GM19468 (cell line): ENCODE measurements around the gene RPTOR.

Experiments
- ATAC-seq: cut with Tn5 transposase; IDR thresholded peaks from one replicate; pipeline ENCODE4 v1.9.1; 2021; ENCODE audit warnings: mild to moderate bottlenecking, moderate library complexity, moderate number of reproducible peaks; ENCODE audit not compliant: unreplicated experiment; ENCODE audit errors: extremely low read depth

The RPTOR gene

DNA sequence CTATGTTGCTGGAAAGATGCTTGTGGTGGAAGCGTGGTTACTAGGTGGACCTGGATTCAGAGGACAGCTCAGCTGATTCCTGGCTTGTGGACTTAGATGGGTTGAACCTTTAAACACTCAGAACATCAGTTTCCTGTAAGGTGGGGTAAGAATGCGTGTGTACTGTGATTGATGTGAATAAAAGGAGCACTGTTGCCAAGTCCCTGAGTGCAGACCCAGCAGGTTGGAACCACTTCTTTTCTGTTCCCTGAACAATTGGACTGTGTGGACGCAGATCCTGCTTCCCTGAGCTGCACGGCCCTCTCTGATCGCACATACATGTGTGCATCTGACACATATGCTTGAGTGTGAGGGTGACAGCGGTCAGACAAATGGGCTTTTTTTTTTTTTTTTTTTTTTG lies 37.5 kb downstream of the RPTOR start:
- no peak for ATAC-seq

- no peak for ATAC-seq
Observed at GRCh38 chr17:80584176-80584905, 39.7 kb downstream of the RPTOR start.

GRCh38 chr17:80585890-80586845 lies 41.5 kb downstream of the RPTOR start:
- ATAC-seq = no peak

DNA sequence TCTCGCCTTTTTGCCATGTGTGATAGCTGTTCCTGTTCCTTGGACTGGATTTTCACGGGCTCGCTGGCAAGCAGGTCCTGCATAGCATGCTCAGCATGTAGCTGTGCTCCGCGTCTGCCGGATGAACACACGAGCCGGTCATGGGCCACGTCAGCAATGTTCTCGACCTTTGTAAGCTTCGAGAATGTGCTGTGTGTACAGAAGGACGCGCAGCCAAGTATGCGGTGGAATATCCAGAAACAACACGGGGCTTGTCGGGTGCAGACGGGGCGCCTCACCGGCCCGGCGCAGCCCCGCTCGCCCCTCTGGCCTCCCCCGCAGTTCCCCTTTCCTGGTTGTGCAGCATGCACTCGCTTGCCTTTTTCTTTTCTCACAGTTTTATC lies 42.2 kb downstream of the RPTOR start:
- no peak for ATAC-seq

- no peak for ATAC-seq
Observed at GRCh38 chr17:80588702-80589383, 44.2 kb downstream of the RPTOR start.

DNA sequence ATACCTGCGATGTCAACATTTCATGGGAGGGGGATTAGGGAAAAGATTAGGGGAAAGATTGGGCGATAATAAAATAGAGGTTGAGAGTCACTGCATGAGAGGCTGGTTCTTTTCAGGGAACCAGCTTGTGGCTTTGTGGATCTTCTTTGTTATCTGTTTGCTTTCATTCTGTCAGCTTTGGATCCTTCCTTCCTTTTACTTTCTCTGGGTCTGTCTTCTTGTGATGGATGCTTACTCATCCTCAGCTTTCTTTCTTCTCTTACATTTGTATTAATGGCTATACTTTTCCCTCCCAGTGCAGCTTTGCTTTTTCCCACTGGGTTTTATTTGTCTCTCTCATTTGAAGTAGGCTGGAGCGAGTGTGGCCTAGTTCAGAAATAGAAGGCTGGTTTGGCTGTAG lies 47.1 kb downstream of the RPTOR start:
- ATAC-seq = no peak

- ATAC-seq = no peak
Observed at GRCh38 chr17:80592243-80592642, 47.6 kb downstream of the RPTOR start.

- ATAC-seq = no peak
Observed at GRCh38 chr17:80593181-80593580, 48.5 kb downstream of the RPTOR start.

DNA sequence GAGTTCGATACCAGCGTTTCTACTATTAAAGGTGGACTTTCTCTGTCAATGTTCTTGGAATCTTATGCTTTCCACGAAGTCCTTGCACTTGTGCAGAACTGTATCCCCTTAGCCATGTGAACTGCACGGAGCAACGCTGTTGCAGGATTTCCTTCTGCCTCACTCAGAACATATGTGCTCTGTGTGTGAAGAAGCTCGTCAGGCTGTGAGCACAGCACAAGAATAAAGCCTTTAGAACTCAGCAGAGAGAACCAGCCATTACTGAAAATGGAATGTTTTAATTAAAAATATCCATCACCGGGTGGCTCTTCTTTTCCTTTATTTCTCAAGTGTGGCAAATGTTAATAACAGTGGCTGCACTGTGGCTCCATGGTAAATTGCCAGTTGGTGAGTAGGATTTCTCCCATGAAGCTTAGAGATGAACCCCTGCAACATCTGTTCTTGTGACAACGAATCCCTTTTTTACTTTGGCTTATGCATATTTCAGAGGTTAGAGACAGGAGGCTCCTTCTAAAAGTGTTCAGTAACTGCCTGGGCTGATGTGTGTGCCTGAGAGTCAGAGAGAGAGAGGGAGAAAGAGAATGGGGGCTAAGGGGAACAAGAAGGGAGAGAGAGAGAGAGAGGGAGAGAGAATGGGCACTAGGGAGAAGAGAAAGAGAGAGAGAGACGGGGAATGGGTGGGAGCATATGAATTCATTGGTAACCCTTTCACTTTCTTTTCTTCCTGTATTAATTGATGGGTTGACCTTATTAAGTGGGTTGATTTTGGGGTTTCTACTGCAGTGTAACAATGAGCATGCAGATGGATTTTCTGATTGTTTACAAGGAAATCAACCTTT lies 50.0 kb downstream of the RPTOR start:
- no peak for ATAC-seq

- ATAC-seq = no peak
Observed at GRCh38 chr17:80596760-80597608, 52.3 kb downstream of the RPTOR start.

DNA sequence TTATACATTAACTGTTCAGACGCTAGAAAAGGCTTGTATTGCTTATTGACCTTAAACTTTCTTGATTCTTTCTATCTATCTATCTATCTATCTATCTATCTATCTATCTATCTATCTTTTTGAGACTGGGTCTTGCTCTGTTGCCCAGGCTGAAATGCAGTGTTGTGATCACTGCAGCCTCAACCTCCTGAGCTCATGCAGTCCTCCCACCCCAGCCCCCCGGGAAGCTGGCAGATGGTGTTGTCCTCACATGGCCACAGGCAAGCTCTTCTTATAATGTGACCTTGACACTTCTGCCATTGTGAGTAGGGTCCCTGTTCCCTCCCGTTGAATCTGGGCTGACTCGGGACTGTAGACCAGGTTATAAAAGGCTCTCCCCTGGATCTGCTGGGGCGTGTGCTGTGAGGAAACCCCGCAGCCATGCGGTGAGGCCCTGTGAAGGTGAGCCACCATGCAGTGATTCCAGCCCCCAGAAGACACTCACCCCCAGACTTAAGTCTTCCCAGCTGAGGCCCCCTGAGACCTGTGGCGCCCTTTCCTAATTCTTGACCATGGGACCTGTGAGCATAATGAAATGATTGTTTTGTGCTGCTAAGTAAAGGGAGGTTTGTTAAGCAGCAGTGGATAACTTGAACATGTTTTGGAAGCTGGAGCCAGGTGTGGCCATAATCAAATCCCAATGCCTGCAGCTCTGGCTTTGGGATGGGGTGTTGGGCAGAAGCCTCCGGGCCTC lies 54.3 kb downstream of the RPTOR start:
- no peak for ATAC-seq

GRCh38 chr17:80599546-80600305 lies 55.1 kb downstream of the RPTOR start:
- ATAC-seq = no peak

- no peak for ATAC-seq
Observed at GRCh38 chr17:80601146-80601545, 56.5 kb downstream of the RPTOR start.

DNA sequence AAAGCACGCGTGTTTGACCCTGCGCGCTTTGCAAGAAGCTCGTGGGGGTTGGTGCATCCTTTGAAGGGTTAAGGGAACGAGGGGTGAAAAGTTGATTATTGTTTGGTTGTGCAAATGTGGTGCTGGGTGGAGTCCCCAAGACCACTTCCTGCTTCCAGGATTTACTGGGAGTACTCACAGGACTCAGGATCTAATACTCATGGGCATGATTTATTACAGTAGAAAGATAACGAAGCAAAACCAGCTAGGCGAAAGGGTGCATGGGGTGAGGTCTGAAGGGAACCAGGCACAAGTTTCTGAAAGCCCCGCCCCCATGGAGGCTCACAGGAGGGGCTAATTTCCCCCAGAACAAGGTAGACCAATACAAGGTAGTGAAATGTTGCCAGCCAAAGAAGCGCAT lies 58.8 kb downstream of the RPTOR start:
- ATAC-seq = no peak

DNA sequence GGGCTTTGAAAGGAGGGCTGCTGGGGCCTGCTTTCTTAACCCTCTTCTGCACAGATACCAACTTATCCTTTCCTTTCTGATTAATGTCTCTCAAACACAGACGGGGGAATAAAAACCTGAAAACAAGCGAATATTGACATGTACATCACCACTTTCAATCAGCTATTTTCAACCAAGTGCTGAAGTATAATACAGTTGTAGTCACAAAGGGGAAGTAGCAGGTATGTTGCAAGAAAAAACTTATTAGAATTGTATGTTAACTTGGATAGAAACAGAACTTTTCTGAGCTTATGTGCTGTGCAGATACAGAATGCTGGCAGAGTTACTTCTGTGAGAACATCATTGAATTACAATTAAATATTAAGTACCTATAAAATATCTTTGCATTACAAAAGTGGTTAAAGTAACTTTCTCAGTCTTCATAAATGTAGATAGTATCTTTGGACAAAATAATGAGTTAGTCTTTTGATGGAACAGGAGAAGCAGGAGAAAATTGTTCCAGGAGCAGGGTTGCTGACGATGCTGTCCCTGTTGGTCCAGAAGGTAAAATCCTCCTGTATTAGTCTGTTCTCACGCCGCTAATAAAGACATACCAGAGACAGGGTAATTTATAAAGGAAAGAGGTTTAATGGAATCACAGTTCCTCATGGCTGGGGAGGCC lies 59.5 kb downstream of the RPTOR start:
- ATAC-seq = no peak

DNA sequence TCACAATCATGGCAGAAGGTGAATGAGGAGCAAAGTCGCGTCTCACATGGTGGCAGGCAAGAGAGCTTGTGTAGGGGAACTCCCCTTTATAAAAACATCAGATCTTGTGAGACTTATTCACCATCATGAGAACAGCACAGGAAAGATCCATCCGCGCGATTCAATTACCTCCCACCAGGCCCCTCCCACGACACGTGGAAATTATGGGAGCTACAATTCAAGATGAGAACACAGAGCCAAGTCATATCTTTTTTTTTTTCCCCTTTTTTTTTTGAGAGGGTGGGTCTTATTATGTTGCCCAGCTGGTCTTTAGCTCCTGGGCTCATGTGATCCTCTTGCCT lies 60.0 kb downstream of the RPTOR start:
- ATAC-seq = no peak

DNA sequence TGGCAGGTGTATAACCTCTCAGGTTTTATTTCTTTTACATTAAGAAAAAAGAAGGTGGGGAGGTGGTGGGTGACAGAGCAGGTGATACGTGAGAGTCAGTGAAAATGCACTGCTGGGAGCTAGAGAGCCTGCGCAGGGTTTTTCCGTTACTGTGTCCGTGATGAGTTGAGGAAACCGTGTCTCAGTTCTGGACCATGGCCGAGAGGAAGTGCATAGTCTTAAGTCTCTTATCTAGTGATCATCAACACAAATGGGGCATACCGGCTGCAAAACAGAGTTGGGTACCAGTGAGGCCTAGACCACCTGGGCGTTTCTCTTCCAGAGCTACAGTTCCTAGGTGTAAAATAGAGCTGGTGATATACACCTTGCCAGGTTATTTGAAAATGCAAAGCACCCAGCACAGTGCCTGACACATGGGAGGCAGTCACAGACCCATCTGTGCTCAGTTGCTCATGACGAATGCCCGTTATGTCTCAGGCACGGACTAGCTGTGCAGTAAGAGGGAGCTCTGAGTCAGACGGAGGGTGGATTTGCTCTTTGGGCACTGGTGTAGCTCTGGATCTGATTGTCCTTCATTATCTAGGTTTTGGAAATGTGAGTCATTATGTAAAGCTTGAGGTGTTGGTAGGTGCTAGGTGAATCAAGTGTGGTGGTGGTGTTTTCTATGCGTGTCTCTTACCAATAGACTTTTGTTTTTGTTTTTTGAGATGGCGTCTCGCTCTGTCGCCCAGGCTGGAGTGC lies 60.9 kb downstream of the RPTOR start:
- ATAC-seq = no peak
